Measurements from ENCODE around the gene FUZ. TPM values are rescaled to one million over a fixed set of nuclear protein-coding genes. Genes with fewer than 3 reads are reported as not detected.

Gene FUZ
- total RNA-seq, 1 donor from 2014 or later = 14.5 TPM

- no peak for DNase-seq (ENCODE audit: extremely low read depth, low read depth, low spot score)
These were observed 51.9 kb downstream of the FUZ start for GRCh38 chr19:49761249-49761624.

DNA sequence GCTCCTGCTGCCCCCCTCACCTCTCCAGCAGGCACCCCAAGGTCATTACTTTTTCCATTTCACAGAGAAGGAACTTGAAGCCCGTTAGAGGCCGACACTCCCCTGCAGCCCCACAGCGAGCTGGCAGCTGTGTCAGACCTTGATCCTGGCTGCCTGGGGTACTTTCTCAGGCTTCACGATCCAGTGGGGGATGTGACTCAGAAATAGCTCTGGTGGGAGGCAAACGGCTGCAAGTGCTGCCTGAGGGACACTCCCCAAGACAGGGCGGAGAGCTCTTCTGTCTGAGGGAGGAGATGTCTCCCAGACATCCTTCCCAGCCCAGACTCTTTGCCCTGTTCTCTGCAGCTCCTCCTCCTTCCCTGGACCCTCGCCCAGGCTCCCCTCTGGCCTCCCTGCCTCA, 54.8 kb downstream of the FUZ start:
- DNase-seq (ENCODE audit: extremely low read depth, low read depth, low spot score) = no peak

Other genes with a start within 250 kb of the FUZ start
- gene NOSIP, start 232.7 kb downstream of the FUZ start, total RNA-seq = 79.9 and 91.1 TPM in 2 replicates
- gene PRRG2, start 232.0 kb downstream of the FUZ start, total RNA-seq = 1.6 and 12.2 TPM in 2 replicates
- gene PRR12, start 222.1 kb downstream of the FUZ start, total RNA-seq = 13.4 and 26.1 TPM in 2 replicates
- 110 and 120 TPM in 2 replicates for gene RRAS, start 173.1 kb downstream of the FUZ start, total RNA-seq
- 47.0 and 68.6 TPM in 2 replicates for gene SCAF1, start 171.1 kb downstream of the FUZ start, total RNA-seq
- gene IRF3, start 147.4 kb downstream of the FUZ start, total RNA-seq = 36.9 and 46.9 TPM in 2 replicates
- 18.6 and 21.2 TPM in 2 replicates for gene BCL2L12, start 147.4 kb downstream of the FUZ start, total RNA-seq
- 266 and 283 TPM in 2 replicates for gene PRMT1, start 136.0 kb downstream of the FUZ start, total RNA-seq
- 1.5 and 1.8 TPM in 2 replicates for gene ADM5, start 123.7 kb downstream of the FUZ start, total RNA-seq
- gene CPT1C, start 122.2 kb downstream of the FUZ start, total RNA-seq = 18.6 and 28.4 TPM in 2 replicates
- not detected in 2 replicates for gene TSKS, start 50.0 kb downstream of the FUZ start, total RNA-seq
- 146 and 147 TPM in 2 replicates for gene AP2A1, start 46.3 kb downstream of the FUZ start, total RNA-seq
- gene MED25, start 5.0 kb upstream of the FUZ start, total RNA-seq = 35.3 and 47.6 TPM in 2 replicates
- gene PTOV1, start 37.9 kb upstream of the FUZ start, total RNA-seq = 88.0 and 137 TPM in 2 replicates
- 68.3 and 81.3 TPM in 2 replicates for gene PNKP, start 54.3 kb upstream of the FUZ start, total RNA-seq
- 39.6 and 44.9 TPM in 2 replicates for gene AKT1S1, start 64.1 kb upstream of the FUZ start, total RNA-seq
- 27.3 and 35.6 TPM in 2 replicates for gene TBC1D17, start 64.4 kb upstream of the FUZ start, total RNA-seq
- 20.4 and 20.6 TPM in 2 replicates for gene IL4I1, start 83.6 kb upstream of the FUZ start, total RNA-seq
- 24.4 and 30.0 TPM in 2 replicates for gene ATF5, start 115.9 kb upstream of the FUZ start, total RNA-seq
- 56.9 and 73.3 TPM in 2 replicates for gene NUP62, start 116.2 kb upstream of the FUZ start, total RNA-seq
- gene SIGLEC11, start 147.9 kb upstream of the FUZ start, total RNA-seq = 0.06 TPM in 1 of 2 replicates, not detected in the other
- gene VRK3, start 212.1 kb upstream of the FUZ start, total RNA-seq = 26.4 and 36.6 TPM in 2 replicates
- gene ZNF473, start 212.7 kb upstream of the FUZ start, total RNA-seq = 6.3 and 9.4 TPM in 2 replicates